Left ventricle myocardium inferior (tissue), 1 donor: ENCODE data around the gene DGCR2. TPM values are rescaled to one million over a fixed set of nuclear protein-coding genes. Genes with fewer than 3 reads are reported as not detected.

ENCODE experiments used
- DNase-seq: peaks from one replicate; pipeline ENCODE4 v3.0.0-alpha.2; 2020
- H3K27ac ChIP-seq: fragments of 200-600 bp; replicated peaks from 2 replicates; pipeline ENCODE4 v1.8.0; 2021
- H3K27me3 ChIP-seq: fragments of 200-600 bp; 2 replicates; pipeline ENCODE4 v1.8.0; 2021; ENCODE audit warnings: low read depth
- H3K36me3 ChIP-seq: fragments of 200-600 bp; 2 replicates; pipeline ENCODE4 v1.8.0; 2021
- H3K4me1 ChIP-seq: fragments of 200-600 bp; 2 replicates; pipeline ENCODE4 v1.8.0; 2021
- H3K4me3 ChIP-seq: fragments of 200-600 bp; 2 replicates; pipeline ENCODE4 v1.8.0; 2021; ENCODE audit warnings: mild to moderate bottlenecking, moderate library complexity
- H3K9me3 ChIP-seq: fragments of 200-600 bp; replicated peaks from 2 replicates; pipeline ENCODE4 v1.8.0; 2021
- CTCF ChIP-seq: fragments of 200-600 bp; IDR thresholded peaks from 2 replicates; pipeline ENCODE4 v1.8.0; 2021; ENCODE audit warnings: antibody characterized with exemption, mild to moderate bottlenecking, borderline replicate concordance
- intact Hi-C: fragments of 100-400 bp; cut with micrococcal nuclease; formaldehyde crosslinking; loops from one replicate; pipeline ENCODE4 v1.11.0; 2022
- total RNA-seq: library from RNA; stranded (reverse); fragmentation: NEBNext Ultra II Directional; extraction: Animal tissue kit (Norgen Biotek cat#: 25700); gene quantifications from one replicate; pipeline ENCODE4 v1.2.1, GENCODE V29; 2021
- donor health status: DM: no; HTN: yes; CAD: no; lungs with severe emphysema.

The DGCR2 gene
- total RNA-seq, 1 donor from 2014 or later = 33.0 TPM

- no peak for TF ChIP-seq CTCF
- peaks cover 5% of the 10 kb centered on the region for H3K36me3 ChIP-seq
- peaks cover 33% of the 10 kb centered on the region for H3K4me1 ChIP-seq
- peaks cover 53% of the 10 kb centered on the region for H3K27me3 ChIP-seq
- H3K9me3 ChIP-seq = no peaks in the 10 kb centered on the region
- no peak for DNase-seq
- H3K27ac ChIP-seq = no peak overlapping the region
- intact Hi-C loops = no loop called here
- H3K4me3 ChIP-seq = no peak overlapping the region
Observed at GRCh38 chr22:19147195-19147780, 25.1 kb upstream of the DGCR2 start.

- peaks cover 44% of the 10 kb centered on the region for H3K27me3 ChIP-seq
- no peaks in the 10 kb centered on the region for H3K9me3 ChIP-seq
- intact Hi-C loops = no loop called here
- no peak for TF ChIP-seq CTCF
- H3K27ac ChIP-seq = no peak overlapping the region
- peaks cover 14% of the 10 kb centered on the region for H3K36me3 ChIP-seq
- no peak for DNase-seq
- H3K4me3 ChIP-seq = no peak overlapping the region
- H3K4me1 ChIP-seq = peaks cover 34% of the 10 kb centered on the region
Observed at GRCh38 chr22:19146215-19146968, 24.2 kb upstream of the DGCR2 start.

- H3K4me3 ChIP-seq = peak overlapping the region; percentile 87
- DNase-seq = no peak
- TF ChIP-seq CTCF = no peak
- peak overlapping the region; percentile 78 for H3K27ac ChIP-seq
- no peaks in the 10 kb centered on the region for H3K9me3 ChIP-seq
- H3K36me3 ChIP-seq = peaks cover 38% of the 10 kb centered on the region
- intact Hi-C loops = no loop called here
- peaks cover 27% of the 10 kb centered on the region for H3K4me1 ChIP-seq
- peaks cover 21% of the 10 kb centered on the region for H3K27me3 ChIP-seq
Observed at GRCh38 chr22:19143967-19144400, 21.8 kb upstream of the DGCR2 start.

- Histone ChIP-seq H3K27me3 (peaks cover 13% of the 10 kb centered on the region), H3K4me3 (peak overlapping the region; percentile 87), H3K4me1 (peaks cover 23% of the 10 kb centered on the region), H3K9me3 (no peaks in the 10 kb centered on the region), H3K27ac (no peak overlapping the region), H3K36me3 (peaks cover 46% of the 10 kb centered on the region)
- intact Hi-C loops = no loop called here
- DNase-seq = no peak
- TF ChIP-seq CTCF = no peak
Observed at GRCh38 chr22:19143212-19143611, 21.0 kb upstream of the DGCR2 start.

- Histone ChIP-seq H3K27me3 (peaks cover 5% of the 10 kb centered on the region), H3K4me3 (no peak overlapping the region), H3K9me3 (no peaks in the 10 kb centered on the region), H3K36me3 (peaks cover 54% of the 10 kb centered on the region), H3K4me1 (peaks cover 23% of the 10 kb centered on the region), H3K27ac (no peak overlapping the region)
- no peak for TF ChIP-seq CTCF
- intact Hi-C loops = no loop called here
- DNase-seq = no peak
Observed at GRCh38 chr22:19142394-19142793, 20.2 kb upstream of the DGCR2 start.
